Activated T-helper 1 cell treated with anti-CD3 and anti-CD28 coated beads, Interleukin-12 subunit alpha, Interleukin-12 subunit beta, Interleukin-2, Interleukin-4 antibody, amounts not matched to agents 30 ng/mL and 10 ng/mL and 1 ng/mL, durations not matched to agents 14 hours and 24 hours and 36 hours (primary cell): ENCODE data around the gene TUSC2. TPM values are rescaled to one million over a fixed set of nuclear protein-coding genes. Genes with fewer than 3 reads are reported as not detected.
"Not testable (repeated sequence)": the region's sequence is repeated elsewhere in the genome, so short reads cannot be mapped to it uniquely, and the experiment has no call there.

ENCODE experiments used
- DNase-seq: peaks from one replicate; pipeline ENCODE4 v3.0.0; 2021; ENCODE audit warnings: low spot score
- H3K27ac Mint-ChIP-seq: one replicate; pipeline ENCODE4 v1.8.0; 2021; ENCODE audit warnings: mild to moderate bottlenecking, mixed read lengths
- H3K27me3 Mint-ChIP-seq: one replicate; pipeline ENCODE4 v1.8.0; 2022; ENCODE audit warnings: mild to moderate bottlenecking, moderate library complexity, mixed read lengths; ENCODE audit not compliant: insufficient read depth
- H3K36me3 Mint-ChIP-seq: one replicate; pipeline ENCODE4 v1.8.0; 2021; ENCODE audit warnings: low read depth, mixed read lengths
- H3K4me1 Mint-ChIP-seq: one replicate; pipeline ENCODE4 v1.8.0; 2021; ENCODE audit warnings: low read depth, mixed read lengths
- H3K4me3 Mint-ChIP-seq: one replicate; pipeline ENCODE4 v1.8.0; 2021; ENCODE audit warnings: mild to moderate bottlenecking, moderate library complexity, mixed read lengths
- H3K9me3 Mint-ChIP-seq: one replicate; pipeline ENCODE4 v1.8.0; 2021; ENCODE audit warnings: mixed read lengths
- intact Hi-C: fragments of 100-400 bp; cut with micrococcal nuclease; formaldehyde crosslinking; loops from one replicate; pipeline ENCODE4 v1.15.1; 2024
- total RNA-seq: library from RNA; stranded (reverse); gene quantifications from 2 replicates; pipeline ENCODE4 v1.2.3, GENCODE V29; 2022

The TUSC2 gene
- total RNA-seq, 1 donor from 2014 or later = 29.9 TPM

- Mint-ChIP-seq H3K27ac (no peak overlapping the region), H3K9me3 (no peaks in the 10 kb centered on the region), H3K4me3 (peak overlapping the region; percentile 57), H3K36me3 (peaks cover 19% of the 10 kb centered on the region), H3K27me3 (no peaks in the 10 kb centered on the region), H3K4me1 (peaks cover 29% of the 10 kb centered on the region)
- intact Hi-C loops = no loop called here
- no peak for DNase-seq
Measured at GRCh38 chr3:50318163-50318562, 9.9 kb downstream of the TUSC2 start.

- no peak overlapping the region for H3K27ac Mint-ChIP-seq
- DNase-seq = no peak
- intact Hi-C loops = no loop called here
- H3K4me1 Mint-ChIP-seq = peaks cover 29% of the 10 kb centered on the region
- H3K4me3 Mint-ChIP-seq = no peak overlapping the region
- H3K36me3 Mint-ChIP-seq = peaks cover 19% of the 10 kb centered on the region
- H3K9me3 Mint-ChIP-seq = no peaks in the 10 kb centered on the region
- no peaks in the 10 kb centered on the region for H3K27me3 Mint-ChIP-seq
Measured at GRCh38 chr3:50317300-50317699, 10.7 kb downstream of the TUSC2 start.

GRCh38 chr3:50316657-50317242, 11.3 kb downstream of the TUSC2 start:
- H3K4me1 Mint-ChIP-seq = peaks cover 29% of the 10 kb centered on the region
- intact Hi-C loops = no loop called here
- DNase-seq = no peak
- H3K9me3 Mint-ChIP-seq = no peaks in the 10 kb centered on the region
- H3K4me3 Mint-ChIP-seq = no peak overlapping the region
- H3K27ac Mint-ChIP-seq = no peak overlapping the region
- H3K36me3 Mint-ChIP-seq = peaks cover 19% of the 10 kb centered on the region
- H3K27me3 Mint-ChIP-seq = no peaks in the 10 kb centered on the region

GRCh38 chr3:50314816-50315215, 13.2 kb downstream of the TUSC2 start:
- DNase-seq = no peak
- Mint-ChIP-seq H3K4me3 (no peak overlapping the region), H3K27ac (no peak overlapping the region), H3K4me1 (peaks cover 19% of the 10 kb centered on the region), H3K9me3 (no peaks in the 10 kb centered on the region), H3K36me3 (peaks cover 19% of the 10 kb centered on the region), H3K27me3 (no peaks in the 10 kb centered on the region)
- intact Hi-C loops = no loop called here

GRCh38 chr3:50314342-50314741, 13.7 kb downstream of the TUSC2 start:
- DNase-seq = no peak
- no peak overlapping the region for H3K4me3 Mint-ChIP-seq
- H3K27me3 Mint-ChIP-seq = no peaks in the 10 kb centered on the region
- no peaks in the 10 kb centered on the region for H3K9me3 Mint-ChIP-seq
- no peak overlapping the region for H3K27ac Mint-ChIP-seq
- H3K4me1 Mint-ChIP-seq = peaks cover 18% of the 10 kb centered on the region
- intact Hi-C loops = no loop called here
- H3K36me3 Mint-ChIP-seq = peaks cover 16% of the 10 kb centered on the region

GRCh38 chr3:50312041-50312440, 16.0 kb downstream of the TUSC2 start:
- H3K9me3 Mint-ChIP-seq, intact Hi-C loops, H3K27me3 Mint-ChIP-seq, H3K36me3 Mint-ChIP-seq, H3K27ac Mint-ChIP-seq, DNase-seq, H3K4me1 Mint-ChIP-seq, H3K4me3 Mint-ChIP-seq: not testable (repeated sequence)

- no peak for DNase-seq
Measured at GRCh38 chr3:50304601-50305000, 23.4 kb downstream of the TUSC2 start.

GRCh38 chr3:50303013-50303815, 24.8 kb downstream of the TUSC2 start, which contains the start of gene HYAL1:
Gene HYAL1 (minus strand): TSS chr3:50303574. CDS start chr3:50302956, 618 bp downstream.
- no peak within 1 kb of the TSS for H3K27ac Mint-ChIP-seq
- H3K4me3 Mint-ChIP-seq = no peak within 1 kb of the TSS
- peaks cover 12% of the 10 kb centered on the region for H3K4me1 Mint-ChIP-seq
- H3K27me3 Mint-ChIP-seq = peaks cover 1% of the 10 kb centered on the region
- H3K9me3 Mint-ChIP-seq = no peaks in the 10 kb centered on the region
- intact Hi-C loops = no loop called here
- DNase-seq = no peak
- no peaks in the 10 kb centered on the region for H3K36me3 Mint-ChIP-seq

More at GRCh38 chr3:50304601-50305000, 23.4 kb downstream of the TUSC2 start:
- H3K9me3 Mint-ChIP-seq = no peaks in the 10 kb centered on the region
- H3K36me3 Mint-ChIP-seq = no peaks in the 10 kb centered on the region
- no peak overlapping the region for H3K4me3 Mint-ChIP-seq
- H3K27me3 Mint-ChIP-seq = peaks cover 1% of the 10 kb centered on the region
- intact Hi-C loops = no loop called here
- no peak overlapping the region for H3K27ac Mint-ChIP-seq
- H3K4me1 Mint-ChIP-seq = peaks cover 10% of the 10 kb centered on the region

- Mint-ChIP-seq H3K4me3 (no peak overlapping the region), H3K27ac (no peak overlapping the region), H3K36me3 (no peaks in the 10 kb centered on the region), H3K4me1 (peaks cover 15% of the 10 kb centered on the region), H3K9me3 (no peaks in the 10 kb centered on the region), H3K27me3 (peaks cover 1% of the 10 kb centered on the region)
- intact Hi-C loops = no loop called here
- DNase-seq = no peak
Measured at GRCh38 chr3:50302095-50303012, 25.7 kb downstream of the TUSC2 start.

GRCh38 chr3:50300681-50301254, 27.3 kb downstream of the TUSC2 start:
- intact Hi-C loops = no loop called here
- no peak for DNase-seq
- no peaks in the 10 kb centered on the region for H3K36me3 Mint-ChIP-seq
- peak overlapping the region; percentile 94 for H3K4me3 Mint-ChIP-seq
- H3K9me3 Mint-ChIP-seq = no peaks in the 10 kb centered on the region
- peak overlapping the region; percentile 95 for H3K27ac Mint-ChIP-seq
- peaks cover 15% of the 10 kb centered on the region for H3K4me1 Mint-ChIP-seq
- H3K27me3 Mint-ChIP-seq = peaks cover 1% of the 10 kb centered on the region

- no peak for DNase-seq
- Mint-ChIP-seq H3K4me1 (peaks cover 15% of the 10 kb centered on the region), H3K9me3 (no peaks in the 10 kb centered on the region), H3K27ac (peak overlapping the region; percentile 95), H3K4me3 (peak overlapping the region; percentile 94), H3K27me3 (peaks cover 1% of the 10 kb centered on the region), H3K36me3 (no peaks in the 10 kb centered on the region)
- intact Hi-C loops = loop anchor here (1.0 to 5.0 kb wide), 16 partner anchors 21 to 1899 kb away; partner anchors contain the start of genes ALAS1, APEH, C3orf18 and CYB561D2
Measured at GRCh38 chr3:50299929-50300680, 27.9 kb downstream of the TUSC2 start.

GRCh38 chr3:50299638-50299928, 28.4 kb downstream of the TUSC2 start:
- DNase-seq = no peak
- peak overlapping the region; percentile 95 for H3K27ac Mint-ChIP-seq
- no peaks in the 10 kb centered on the region for H3K36me3 Mint-ChIP-seq
- H3K4me1 Mint-ChIP-seq = peaks cover 15% of the 10 kb centered on the region
- intact Hi-C loops = loop anchor here (1.0 to 5.0 kb wide), 16 partner anchors 22 to 1899 kb away; partner anchors contain the start of genes ALAS1, APEH, C3orf18 and CYB561D2
- no peaks in the 10 kb centered on the region for H3K9me3 Mint-ChIP-seq
- peaks cover 1% of the 10 kb centered on the region for H3K27me3 Mint-ChIP-seq
- H3K4me3 Mint-ChIP-seq = peak overlapping the region; percentile 94
